T-helper 2 cell treated with Interferon-gamma antibody and Interleukin-4, amounts not matched to agents 5 μg/mL and 100 μg/mL, for 36 hours (primary cell): Measurements from ENCODE around the gene ADI1.
"Not testable (repeated sequence)": the region's sequence is repeated elsewhere in the genome, so short reads cannot be mapped to it uniquely, and the experiment has no call there.

ENCODE experiments used
- DNase-seq: peaks from one replicate; pipeline ENCODE4 v3.0.0; 2021; ENCODE audit warnings: low spot score
- H3K27ac Mint-ChIP-seq: one replicate; pipeline ENCODE4 v1.8.0; 2021; ENCODE audit warnings: mild to moderate bottlenecking, mixed read lengths
- H3K27me3 Mint-ChIP-seq: one replicate; pipeline ENCODE4 v1.8.0; 2021; ENCODE audit warnings: low read depth, mixed read lengths
- H3K36me3 Mint-ChIP-seq: one replicate; pipeline ENCODE4 v1.8.0; 2021; ENCODE audit warnings: low read depth, mixed read lengths
- H3K4me1 Mint-ChIP-seq: one replicate; pipeline ENCODE4 v1.8.0; 2021; ENCODE audit warnings: low read depth, mixed read lengths
- H3K4me3 Mint-ChIP-seq: one replicate; pipeline ENCODE4 v1.8.0; 2022; ENCODE audit warnings: mild to moderate bottlenecking, moderate library complexity, mixed read lengths
- H3K9me3 Mint-ChIP-seq: one replicate; pipeline ENCODE4 v1.8.0; 2021; ENCODE audit warnings: mixed read lengths

ADI1 gene

GRCh38 chr2:3518496-3519254, 656 bp downstream of the ADI1 start:
- H3K4me1 Mint-ChIP-seq = peaks cover 26% of the 10 kb centered on the region
- DNase-seq = peak; percentile 98
- H3K27ac Mint-ChIP-seq = peak overlapping the region; percentile 84
- peak overlapping the region; percentile 90 for H3K4me3 Mint-ChIP-seq
- no peaks in the 10 kb centered on the region for H3K27me3 Mint-ChIP-seq
- H3K9me3 Mint-ChIP-seq = peaks cover 7% of the 10 kb centered on the region
- peaks cover 24% of the 10 kb centered on the region for H3K36me3 Mint-ChIP-seq

GRCh38 chr2:3517948-3518495, 1.3 kb downstream of the ADI1 start:
- H3K9me3 Mint-ChIP-seq = peaks cover 7% of the 10 kb centered on the region
- peaks cover 31% of the 10 kb centered on the region for H3K36me3 Mint-ChIP-seq
- peak overlapping the region; percentile 84 for H3K27ac Mint-ChIP-seq
- DNase-seq = no peak
- peaks cover 31% of the 10 kb centered on the region for H3K4me1 Mint-ChIP-seq
- H3K27me3 Mint-ChIP-seq = no peaks in the 10 kb centered on the region
- H3K4me3 Mint-ChIP-seq = peak overlapping the region; percentile 90

GRCh38 chr2:3516831-3517230, 2.5 kb downstream of the ADI1 start:
- Mint-ChIP-seq H3K27ac (no peak overlapping the region), H3K4me3 (no peak overlapping the region), H3K4me1 (peaks cover 31% of the 10 kb centered on the region), H3K27me3 (no peaks in the 10 kb centered on the region), H3K9me3 (peaks cover 10% of the 10 kb centered on the region), H3K36me3 (peaks cover 37% of the 10 kb centered on the region)
- no peak for DNase-seq

- not testable (repeated sequence) for DNase-seq, H3K4me3 Mint-ChIP-seq, H3K27me3 Mint-ChIP-seq, H3K27ac Mint-ChIP-seq
- H3K4me1 Mint-ChIP-seq = peaks cover 20% of the 10 kb centered on the region
- peaks cover 22% of the 10 kb centered on the region for H3K9me3 Mint-ChIP-seq
- H3K36me3 Mint-ChIP-seq = peaks cover 50% of the 10 kb centered on the region
These were observed 3.9 kb downstream of the ADI1 start for GRCh38 chr2:3515438-3515837.

- Mint-ChIP-seq H3K4me3 (no peak overlapping the region), H3K27me3 (no peaks in the 10 kb centered on the region)
These were observed 6.1 kb downstream of the ADI1 start for GRCh38 chr2:3513026-3513810.

GRCh38 chr2:3512086-3512485, 7.2 kb downstream of the ADI1 start:
- no peaks in the 10 kb centered on the region for H3K27me3 Mint-ChIP-seq
- peaks cover 10% of the 10 kb centered on the region for H3K4me1 Mint-ChIP-seq
- H3K4me3 Mint-ChIP-seq = no peak overlapping the region
- no peak for DNase-seq
- peaks cover 29% of the 10 kb centered on the region for H3K9me3 Mint-ChIP-seq
- no peak overlapping the region for H3K27ac Mint-ChIP-seq
- peaks cover 67% of the 10 kb centered on the region for H3K36me3 Mint-ChIP-seq

More at GRCh38 chr2:3513026-3513810, 6.1 kb downstream of the ADI1 start:
- peaks cover 14% of the 10 kb centered on the region for H3K4me1 Mint-ChIP-seq
- no peak for DNase-seq
- H3K9me3 Mint-ChIP-seq = peaks cover 29% of the 10 kb centered on the region
- peaks cover 64% of the 10 kb centered on the region for H3K36me3 Mint-ChIP-seq
- no peak overlapping the region for H3K27ac Mint-ChIP-seq

- peaks cover 2% of the 10 kb centered on the region for H3K4me1 Mint-ChIP-seq
- H3K9me3 Mint-ChIP-seq = peaks cover 10% of the 10 kb centered on the region
- H3K27me3 Mint-ChIP-seq = no peaks in the 10 kb centered on the region
- H3K27ac Mint-ChIP-seq = no peak overlapping the region
- no peak overlapping the region for H3K4me3 Mint-ChIP-seq
- DNase-seq = no peak
- peaks cover 48% of the 10 kb centered on the region for H3K36me3 Mint-ChIP-seq
These were observed 13.6 kb downstream of the ADI1 start for GRCh38 chr2:3505771-3506170.

GRCh38 chr2:3504741-3505140, 14.6 kb downstream of the ADI1 start:
- peaks cover 4% of the 10 kb centered on the region for H3K9me3 Mint-ChIP-seq
- H3K36me3 Mint-ChIP-seq = peaks cover 44% of the 10 kb centered on the region
- H3K27ac Mint-ChIP-seq = no peak overlapping the region
- H3K4me3 Mint-ChIP-seq = no peak overlapping the region
- DNase-seq = no peak
- no peaks in the 10 kb centered on the region for H3K27me3 Mint-ChIP-seq
- peaks cover 2% of the 10 kb centered on the region for H3K4me1 Mint-ChIP-seq

GRCh38 chr2:3503483-3503882, 15.8 kb downstream of the ADI1 start:
- Mint-ChIP-seq H3K36me3 (peaks cover 42% of the 10 kb centered on the region), H3K9me3 (peaks cover 3% of the 10 kb centered on the region), H3K4me1 (peaks cover 2% of the 10 kb centered on the region), H3K27ac (no peak overlapping the region), H3K4me3 (no peak overlapping the region), H3K27me3 (no peaks in the 10 kb centered on the region)
- no peak for DNase-seq

- Mint-ChIP-seq H3K9me3 (no peaks in the 10 kb centered on the region), H3K36me3 (peaks cover 40% of the 10 kb centered on the region), H3K27ac (no peak overlapping the region)
These were observed 16.3 kb downstream of the ADI1 start for GRCh38 chr2:3503046-3503445.

GRCh38 chr2:3500326-3500899, 18.9 kb downstream of the ADI1 start:
- H3K4me1 Mint-ChIP-seq = no peaks in the 10 kb centered on the region
- no peaks in the 10 kb centered on the region for H3K9me3 Mint-ChIP-seq
- H3K4me3 Mint-ChIP-seq = no peak overlapping the region
- no peak for DNase-seq
- no peak overlapping the region for H3K27ac Mint-ChIP-seq
- H3K27me3 Mint-ChIP-seq = no peaks in the 10 kb centered on the region
- H3K36me3 Mint-ChIP-seq = peaks cover 31% of the 10 kb centered on the region

More at GRCh38 chr2:3503046-3503445, 16.3 kb downstream of the ADI1 start:
- H3K4me1 Mint-ChIP-seq = peaks cover 2% of the 10 kb centered on the region
- H3K4me3 Mint-ChIP-seq = no peak overlapping the region
- no peak for DNase-seq
- H3K27me3 Mint-ChIP-seq = no peaks in the 10 kb centered on the region

- no peak overlapping the region for H3K27ac Mint-ChIP-seq
- DNase-seq = no peak
- no peaks in the 10 kb centered on the region for H3K4me1 Mint-ChIP-seq
- H3K4me3 Mint-ChIP-seq = no peak overlapping the region
- H3K9me3 Mint-ChIP-seq = no peaks in the 10 kb centered on the region
- peaks cover 26% of the 10 kb centered on the region for H3K36me3 Mint-ChIP-seq
- H3K27me3 Mint-ChIP-seq = no peaks in the 10 kb centered on the region
These were observed 20.4 kb downstream of the ADI1 start for GRCh38 chr2:3498783-3499394.

GRCh38 chr2:3496708-3497080, 22.6 kb downstream of the ADI1 start:
- not testable (repeated sequence) for H3K4me3 Mint-ChIP-seq, H3K27me3 Mint-ChIP-seq, DNase-seq, H3K4me1 Mint-ChIP-seq, H3K9me3 Mint-ChIP-seq, H3K27ac Mint-ChIP-seq
- peaks cover 14% of the 10 kb centered on the region for H3K36me3 Mint-ChIP-seq
